Activated CD4-positive, alpha-beta T cell treated with anti-CD3 and anti-CD28 coated beads, Interleukin-2, amount 50 U/mL, for 1 hour (primary cell): ENCODE measurements around the gene ELOVL1.
A peak's percentile ranks its signal among the peaks of the same experiment; 100 is the strongest.

ENCODE experiments used
- DNase-seq: peaks from one replicate; pipeline ENCODE4 v3.0.0-alpha.2; 2020

Gene ELOVL1

GRCh38 chr1:43352881-43353280 lies 14.9 kb downstream of the ELOVL1 start:
- DNase-seq: no peak

GRCh38 chr1:43352351-43352705 lies 15.5 kb downstream of the ELOVL1 start:
- DNase-seq: no peak

- no peak for DNase-seq
Observed at GRCh38 chr1:43351421-43352350, 16.1 kb downstream of the ELOVL1 start.

- no peak for DNase-seq
Observed at GRCh38 chr1:43350976-43351375, 16.8 kb downstream of the ELOVL1 start.

GRCh38 chr1:43349594-43350306 lies 18.1 kb downstream of the ELOVL1 start:
- DNase-seq: no peak

- DNase-seq: peak; percentile 57
Observed at GRCh38 chr1:43348809-43349593, 18.8 kb downstream of the ELOVL1 start.

- no peak for DNase-seq
Observed at GRCh38 chr1:43348343-43348808, 19.4 kb downstream of the ELOVL1 start.

GRCh38 chr1:43346636-43347035 lies 21.2 kb downstream of the ELOVL1 start:
- no peak for DNase-seq

GRCh38 chr1:43345120-43345519 lies 22.7 kb downstream of the ELOVL1 start:
- no peak for DNase-seq

GRCh38 chr1:43344267-43344850 lies 23.5 kb downstream of the ELOVL1 start:
- no peak for DNase-seq

GRCh38 chr1:43340559-43340958 lies 27.3 kb downstream of the ELOVL1 start:
- no peak for DNase-seq

GRCh38 chr1:43339584-43340232 lies 28.1 kb downstream of the ELOVL1 start:
- DNase-seq: no peak

GRCh38 chr1:43338001-43338400 lies 29.8 kb downstream of the ELOVL1 start:
- no peak for DNase-seq

GRCh38 chr1:43337588-43337987 lies 30.2 kb downstream of the ELOVL1 start, which contains the start of gene MPL:
TSS of gene MPL (plus strand) at chr1:43337818. CDS start at chr1:43337849, 31 bp downstream.
- DNase-seq: no peak

GRCh38 chr1:43334453-43335205 lies 33.2 kb downstream of the ELOVL1 start:
- DNase-seq: no peak

GRCh38 chr1:43331688-43332087 lies 36.1 kb downstream of the ELOVL1 start:
- DNase-seq: no peak

GRCh38 chr1:43329995-43330751 lies 37.6 kb downstream of the ELOVL1 start:
- no peak for DNase-seq

- no peak for DNase-seq
Observed at GRCh38 chr1:43327549-43328292, 40.1 kb downstream of the ELOVL1 start.

GRCh38 chr1:43325381-43325780 lies 42.4 kb downstream of the ELOVL1 start:
- DNase-seq: no peak

GRCh38 chr1:43324810-43325209 lies 43.0 kb downstream of the ELOVL1 start:
- no peak for DNase-seq
